ENCODE data around the gene CATSPER2. TPM values are rescaled to one million over a fixed set of nuclear protein-coding genes. Genes with fewer than 3 reads are reported as not detected.

The CATSPER2 gene
- total RNA-seq, 2 donors from 2014 or later: 5.4 to 7.8 TPM

Other genes starting within 250 kb of the CATSPER2 start
- gene TP53BP1, start 155.7 kb downstream of the CATSPER2 start, total RNA-seq: 10 to 100 TPM; 48.0 to 51.6 TPM
- gene MAP1A, start 131.2 kb downstream of the CATSPER2 start, total RNA-seq: 10 to 100 TPM in 1 of 2 donors, 1 to 10 TPM in 1; 5.3 to 16.0 TPM
- gene PPIP5K1, start 58.6 kb downstream of the CATSPER2 start, total RNA-seq: 10 to 100 TPM; 25.6 to 35.5 TPM
- gene CKMT1B, start 54.8 kb downstream of the CATSPER2 start, total RNA-seq: not detected
- 1 to 10 TPM; 1.8 TPM for gene STRC, start 30.0 kb downstream of the CATSPER2 start, total RNA-seq
- not detected for gene CKMT1A, start 45.0 kb upstream of the CATSPER2 start, total RNA-seq
- gene PDIA3, start 97.6 kb upstream of the CATSPER2 start, total RNA-seq: 100 to 1,000 TPM; 168 to 170 TPM
- under 1 TPM; 0.63 to 0.97 TPM for gene ELL3, start 128.1 kb upstream of the CATSPER2 start, total RNA-seq
- gene SERF2, start 143.5 kb upstream of the CATSPER2 start, total RNA-seq: 100 to 1,000 TPM; 424 to 465 TPM
- under 1 TPM in 1 of 2 donors, not detected in 1; 0.32 TPM for gene SERINC4, start 151.4 kb upstream of the CATSPER2 start, total RNA-seq
- gene HYPK, start 151.8 kb upstream of the CATSPER2 start, total RNA-seq: 10 to 100 TPM; 15.7 to 22.8 TPM
- 10 to 100 TPM in 1 of 2 donors, 1 to 10 TPM in 1; 8.9 to 12.1 TPM for gene MFAP1, start 175.8 kb upstream of the CATSPER2 start, total RNA-seq
- gene WDR76, start 178.2 kb upstream of the CATSPER2 start, total RNA-seq: 10 to 100 TPM; 10.5 to 11.9 TPM